Fibroblast of lung (primary cell): Measurements from ENCODE around the gene CUL3. TPM values are rescaled to one million over a fixed set of nuclear protein-coding genes. Genes with fewer than 3 reads are reported as not detected.
A peak's percentile ranks its signal among the peaks of the same experiment; 100 is the strongest.

Experiments used
- DNase-seq, 2 donors: peaks; one replicate each; pipeline versions ENCODE4 v3.0.0 to v3.0.0-alpha.2; 2010; ENCODE audit warnings: low read depth in 2 of 2
- H2AFZ ChIP-seq: 2 replicates; pipeline ENCODE4 v1.5.1; 2012; ENCODE audit warnings: low read length, control low read depth, inconsistent platforms
- H3K27ac ChIP-seq: 2 replicates; pipeline ENCODE4 v1.5.1; 2011; ENCODE audit warnings: low read length, control low read depth; ENCODE audit not compliant: insufficient read depth
- H3K27me3 ChIP-seq: 2 replicates; pipeline ENCODE4 v1.5.1; 2011; ENCODE audit warnings: mild to moderate bottlenecking, low read length; ENCODE audit not compliant: control insufficient read depth, insufficient read depth
- H3K36me3 ChIP-seq: 2 replicates; pipeline ENCODE4 v1.5.1; 2011; ENCODE audit warnings: low read length; ENCODE audit not compliant: control insufficient read depth, insufficient read depth
- H3K4me1 ChIP-seq: 2 replicates; pipeline ENCODE4 v1.5.1; 2011; ENCODE audit warnings: low read length; ENCODE audit not compliant: control insufficient read depth, insufficient read depth; ENCODE audit errors: extremely low read depth
- H3K4me2 ChIP-seq: 2 replicates; pipeline ENCODE4 v1.5.1; 2011; ENCODE audit warnings: low read length, control low read depth; ENCODE audit not compliant: insufficient read depth; ENCODE audit errors: extremely low read depth
- H3K4me3 ChIP-seq, 4 experiments: fragments of 200-600 bp in 1 of 4; sonication (generic) in 1 of 4; replicated peaks in 1 of 4; 2 replicates each; pipeline ENCODE4 v1.5.1; 2011 to 2016; ENCODE audit warnings: low read length in 4 of 4, low read depth in 3 of 4, mild to moderate bottlenecking in 3 of 4, control low read depth in 2 of 4, inconsistent platforms in 1 of 4, mixed read lengths in 1 of 4; ENCODE audit not compliant: insufficient read depth in 1 of 4; ENCODE audit errors: control extremely low read depth in 1 of 4
- H3K79me2 ChIP-seq: 2 replicates; pipeline ENCODE4 v1.5.1; 2012; ENCODE audit warnings: mild to moderate bottlenecking, low read length, inconsistent platforms; ENCODE audit not compliant: control insufficient read depth, insufficient read depth
- H3K9ac ChIP-seq: 2 replicates; pipeline ENCODE4 v1.5.1; 2011; ENCODE audit warnings: mild to moderate bottlenecking, low read length, control low read depth; ENCODE audit not compliant: insufficient read depth
- H3K9me3 ChIP-seq: 2 replicates; pipeline ENCODE4 v1.5.1; 2012; ENCODE audit warnings: low read depth, low read length; ENCODE audit not compliant: control insufficient read depth, insufficient read depth
- H4K20me1 ChIP-seq: 2 replicates; pipeline ENCODE4 v1.5.1; 2011; ENCODE audit warnings: low read length; ENCODE audit not compliant: control insufficient read depth, insufficient read depth; ENCODE audit errors: extremely low read depth
- CTCF ChIP-seq, 2 donors: IDR thresholded peaks in 1 of 2; conservative IDR thresholded peaks in 1 of 2; 1 replicate in 1 of 2; 2 replicates in 1 of 2; pipeline ENCODE4 v1.5.1; 2011 to 2012; ENCODE audit warnings: low read length in 2 of 2, control low read depth in 1 of 2, inconsistent platforms in 1 of 2, low read depth in 1 of 2, mild to moderate bottlenecking in 1 of 2
- EZH2 ChIP-seq: IDR thresholded peaks from 2 replicates; pipeline ENCODE4 v1.5.1; 2012; ENCODE audit warnings: low read length, control low read depth, mild to moderate bottlenecking; ENCODE audit errors: missing control alignments
- polyA plus RNA-seq, 2 donors: library from polyadenylated mRNA; depleted of rRNA in 1 of 2; stranded (reverse) in 1 of 2; unstranded in 1 of 2; fragments of >200 nt; gene quantifications; 2 replicates each; pipeline ENCODE4 v1.2.1, GENCODE V29; 2011 to 2012; ENCODE audit warnings: missing spikeins in 1 of 2
- total RNA-seq: library from RNA; depleted of rRNA; stranded (reverse); fragments of >200 nt; gene quantifications from 2 replicates; pipeline ENCODE4 v1.2.1, GENCODE V29; 2014

The CUL3 gene
- total and polyA plus RNA-seq, 2 donors (not counting 1 experiment from before 2014, with no cell fraction given), result 65.3 to 69.7 TPM

- Histone ChIP-seq H3K4me1 (no peaks in the 10 kb centered on the region), H3K27me3 (peaks cover 6% of the 10 kb centered on the region), H3K9ac (no peak overlapping the region), H3K79me2 (no peaks in the 10 kb centered on the region), H4K20me1 (no peaks in the 10 kb centered on the region), H3K4me2 (no peak overlapping the region), H3K27ac (no peak overlapping the region), H3K9me3 (no peaks in the 10 kb centered on the region), H3K36me3 (no peaks in the 10 kb centered on the region), H2AFZ (no peak overlapping the region), H3K4me3 (no peak overlapping the region)
- TF ChIP-seq EZH2, result no peak
- no peak for TF ChIP-seq CTCF (conservative IDR thresholded peaks at IDR 0.05 in 1 of 2, IDR thresholded peaks at IDR 0.05 in 1 of 2; ENCODE audit: low read depth in 1 of 2, low read length in 2 of 2)
- DNase-seq, result peak in 1 of 2 donors; percentile 63
These were observed 148.5 kb downstream of the CUL3 start for GRCh38 chr2:224436634-224437033.

GRCh38 chr2:224434618-224435017 lies 150.5 kb downstream of the CUL3 start:
- no peaks in the 10 kb centered on the region for H3K9me3 ChIP-seq
- H2AFZ ChIP-seq, result no peak overlapping the region
- H3K4me2 ChIP-seq, result no peak overlapping the region
- DNase-seq, result no peak
- H3K27me3 ChIP-seq, result peaks cover 3% of the 10 kb centered on the region
- no peak for TF ChIP-seq CTCF (conservative IDR thresholded peaks at IDR 0.05 in 1 of 2, IDR thresholded peaks at IDR 0.05 in 1 of 2; ENCODE audit: low read depth in 1 of 2, low read length in 2 of 2)
- TF ChIP-seq EZH2, result no peak
- H3K36me3 ChIP-seq, result no peaks in the 10 kb centered on the region
- H3K9ac ChIP-seq, result no peak overlapping the region
- no peak overlapping the region for H3K4me3 ChIP-seq
- H3K4me1 ChIP-seq, result no peaks in the 10 kb centered on the region
- H3K79me2 ChIP-seq, result no peaks in the 10 kb centered on the region
- no peak overlapping the region for H3K27ac ChIP-seq
- H4K20me1 ChIP-seq, result no peaks in the 10 kb centered on the region

- H3K27me3 ChIP-seq, result peaks cover 3% of the 10 kb centered on the region
- no peaks in the 10 kb centered on the region for H3K9me3 ChIP-seq
- H3K27ac ChIP-seq, result no peak overlapping the region
- H3K9ac ChIP-seq, result no peak overlapping the region
- no peaks in the 10 kb centered on the region for H3K79me2 ChIP-seq
- no peaks in the 10 kb centered on the region for H4K20me1 ChIP-seq
- H3K4me2 ChIP-seq, result no peak overlapping the region
- DNase-seq, result no peak
- no peak for TF ChIP-seq CTCF (conservative IDR thresholded peaks at IDR 0.05 in 1 of 2, IDR thresholded peaks at IDR 0.05 in 1 of 2; ENCODE audit: low read depth in 1 of 2, low read length in 2 of 2)
- TF ChIP-seq EZH2, result no peak
- H2AFZ ChIP-seq, result no peak overlapping the region
- H3K4me1 ChIP-seq, result no peaks in the 10 kb centered on the region
- H3K4me3 ChIP-seq, result no peak overlapping the region
- H3K36me3 ChIP-seq, result no peaks in the 10 kb centered on the region
These were observed 151.7 kb downstream of the CUL3 start for GRCh38 chr2:224433442-224433841.
